IMR-90 (cell line): Measurements from ENCODE around the gene LMAN2. TPM values are rescaled to one million over a fixed set of nuclear protein-coding genes. Genes with fewer than 3 reads are reported as not detected.

Source experiments
- ATAC-seq: fragments of 200-7000 bp; cut with Tn5 transposase; 2 replicates; pipeline ENCODE4 v1.9.1; 2020; ENCODE audit warnings: low read depth, mild to moderate bottlenecking, moderate library complexity
- BruUV-seq: library from RNA; stranded (reverse); fragments of 400-500 nt; replicated peaks from 2 replicates; lab custom pipeline; 2021; lab: Mats Ljungman, UMichigan
- CTCF ChIA-PET: fragments of 300-600 bp; formaldehyde crosslinking; extraction: SDS; loops from one replicate; lab custom pipeline; 2021; ENCODE audit warnings: antibody characterized with exemption; lab: Yijun Ruan, JAX
- POLR2A ChIA-PET: fragments of 300-600 bp; sonication (Branson Sonifier 250); formaldehyde crosslinking; loops from one replicate; lab custom pipeline; 2022; ENCODE audit warnings: antibody characterized with exemption; ENCODE audit not compliant: unreplicated experiment; lab: Charles Lee
- DNase-seq: peaks from one replicate; pipeline ENCODE4 v3.0.0; 2013
- H2AFZ ChIP-seq: replicated peaks from 2 replicates; pipeline ENCODE3; 2013; ENCODE audit warnings: low read length, mild to moderate bottlenecking; ENCODE audit not compliant: poor library complexity
- H2AK5ac ChIP-seq: 2 replicates; pipeline ENCODE4 v1.6.1; 2013; ENCODE audit warnings: low read depth, low read length, inconsistent platforms
- H2AK9ac ChIP-seq: replicated peaks from 2 replicates; pipeline ENCODE3; 2013; ENCODE audit warnings: mild to moderate bottlenecking, low read depth, low read length, moderate library complexity; ENCODE audit not compliant: poor library complexity
- H2BK120ac ChIP-seq: 2 replicates; pipeline ENCODE4 v1.6.1; 2013; ENCODE audit warnings: low read depth, low read length, inconsistent platforms
- H2BK15ac ChIP-seq: 3 replicates; pipeline ENCODE4 v1.6.1; 2013; ENCODE audit warnings: low read depth, low read length, inconsistent platforms
- H2BK20ac ChIP-seq: 2 replicates; pipeline ENCODE4 v1.6.1; 2013; ENCODE audit warnings: low read depth, mild to moderate bottlenecking, inconsistent platforms, low read length, moderate library complexity
- H2BK5ac ChIP-seq: 2 replicates; pipeline ENCODE4 v1.6.1; 2013; ENCODE audit warnings: mild to moderate bottlenecking, low read depth, low read length, inconsistent platforms; ENCODE audit not compliant: poor library complexity, severe bottlenecking
- H3K14ac ChIP-seq: replicated peaks from 2 replicates; pipeline ENCODE4 v1.6.1; 2013; ENCODE audit warnings: low read depth, low read length, inconsistent platforms
- H3K18ac ChIP-seq: 2 replicates; pipeline ENCODE4 v1.6.1; 2013; ENCODE audit warnings: low read depth, low read length, control low read depth
- H3K23ac ChIP-seq: 2 replicates; pipeline ENCODE4 v1.6.1; 2013; ENCODE audit warnings: low read depth, low read length, inconsistent platforms
- H3K27ac ChIP-seq: 2 replicates; pipeline ENCODE4 v1.5.1; 2013; ENCODE audit warnings: mild to moderate bottlenecking, control low read depth, low read length; ENCODE audit not compliant: insufficient read depth
- H3K27me3 ChIP-seq: 2 replicates; pipeline ENCODE4 v1.6.1; 2013; ENCODE audit warnings: low read length; ENCODE audit not compliant: control insufficient read depth, insufficient read depth
- H3K36me3 ChIP-seq: 2 replicates; pipeline ENCODE4 v1.6.1; 2013; ENCODE audit warnings: low read length, mixed read lengths; ENCODE audit not compliant: control insufficient read depth, insufficient read depth
- H3K4ac ChIP-seq: 2 replicates; pipeline ENCODE4 v1.6.1; 2013; ENCODE audit warnings: low read depth, low read length, inconsistent platforms
- H3K4me1 ChIP-seq: 2 replicates; pipeline ENCODE4 v1.6.1; 2013; ENCODE audit warnings: low read length, mixed read lengths; ENCODE audit not compliant: control insufficient read depth, insufficient read depth
- H3K4me2 ChIP-seq: 2 replicates; pipeline ENCODE4 v1.6.1; 2013; ENCODE audit warnings: low read depth, mild to moderate bottlenecking, control low read depth, low read length, moderate library complexity
- H3K4me3 ChIP-seq: 2 replicates; pipeline ENCODE4 v1.5.1; 2013; ENCODE audit warnings: low read depth, mild to moderate bottlenecking, control low read depth, low read length, moderate library complexity; ENCODE audit not compliant: insufficient read depth
- H3K56ac ChIP-seq: 2 replicates; pipeline ENCODE4 v1.6.1; 2013; ENCODE audit warnings: low read length, inconsistent platforms; ENCODE audit not compliant: insufficient read depth; ENCODE audit errors: extremely low read depth
- H3K79me1 ChIP-seq, 2 experiments: 2 replicates each; pipeline ENCODE4 v1.6.1; 2013; ENCODE audit warnings: low read length in 2 of 2, inconsistent platforms in 1 of 2, low read depth in 1 of 2
- H3K9ac ChIP-seq: 2 replicates; pipeline ENCODE4 v1.6.1; 2013; ENCODE audit warnings: low read depth, low read length, control low read depth
- H3K9me1 ChIP-seq: 2 replicates; pipeline ENCODE4 v1.6.1; 2013; ENCODE audit warnings: low read length, inconsistent platforms; ENCODE audit not compliant: insufficient read depth
- H3K9me3 ChIP-seq: 2 replicates; pipeline ENCODE4 v1.6.1; 2013; ENCODE audit warnings: low read length; ENCODE audit not compliant: control insufficient read depth, insufficient read depth
- H4K20me1 ChIP-seq: 2 replicates; pipeline ENCODE4 v1.6.1; 2013; ENCODE audit warnings: low read length, inconsistent platforms; ENCODE audit not compliant: insufficient read depth
- H4K5ac ChIP-seq: 2 replicates; pipeline ENCODE4 v1.6.1; 2013; ENCODE audit warnings: mild to moderate bottlenecking, low read depth, low read length, control low read depth
- H4K8ac ChIP-seq, 2 experiments: 2 replicates each; pipeline ENCODE4 v1.6.1; 2013; ENCODE audit warnings: low read depth in 2 of 2, low read length in 2 of 2, control low read depth in 1 of 2, inconsistent platforms in 1 of 2
- H4K91ac ChIP-seq: 2 replicates; pipeline ENCODE4 v1.6.1; 2013; ENCODE audit warnings: low read depth, low read length, inconsistent platforms; ENCODE audit not compliant: insufficient read depth
- BHLHE40 ChIP-seq: fragments of 150-350 bp; IDR thresholded peaks from 2 replicates; pipeline ENCODE4 v1.6.1; 2016; ENCODE audit warnings: mild to moderate bottlenecking, low read depth, low read length
- CHD1 ChIP-seq: IDR thresholded peaks from 2 replicates; pipeline ENCODE4 v1.6.1; 2012; ENCODE audit warnings: low read depth, low read length, improper control_type of control experiment
- MAZ ChIP-seq: IDR thresholded peaks from 2 replicates; pipeline ENCODE4 v1.6.1; 2012; ENCODE audit warnings: low read depth, mild to moderate bottlenecking, low read length, improper control_type of control experiment, moderate library complexity, borderline replicate concordance
- NFE2L2 ChIP-seq: fragments of 150-350 bp; IDR thresholded peaks from 2 replicates; pipeline ENCODE4 v1.6.1; 2016; ENCODE audit warnings: low read depth, mild to moderate bottlenecking, low read length
- POLR2A ChIP-seq: IDR thresholded peaks from 2 replicates; pipeline ENCODE4 v1.6.1; 2012; ENCODE audit warnings: mild to moderate bottlenecking, low read depth, low read length
- RAD21 ChIP-seq: IDR thresholded peaks from 2 replicates; pipeline ENCODE4 v1.6.1; 2012; ENCODE audit warnings: low read length, improper control_type of control experiment
- RCOR1 ChIP-seq: IDR thresholded peaks from 2 replicates; pipeline ENCODE4 v1.6.1; 2012; ENCODE audit warnings: mild to moderate bottlenecking, low read length, improper control_type of control experiment; ENCODE audit not compliant: insufficient replicate concordance
- RFX5 ChIP-seq: IDR thresholded peaks from 2 replicates; pipeline ENCODE4 v1.8.0; 2012; ENCODE audit warnings: low read depth, mild to moderate bottlenecking, low read length, moderate library complexity
- USF2 ChIP-seq: fragments of 150-350 bp; IDR thresholded peaks from 2 replicates; pipeline ENCODE4 v1.6.1; 2017; ENCODE audit warnings: mild to moderate bottlenecking, antibody characterized with exemption, low read length, low read depth
- WGBS, 2 experiments: methylation state at CpG; one replicate each; pipeline versions ENCODE4 v1.1.5 to v1.1.7; 2013; ENCODE audit warnings: missing lambda C conversion rate in 2 of 2; ENCODE audit not compliant: insufficient read length in 1 of 2; ENCODE audit errors: extremely low coverage in 2 of 2; 5-methylcytosine and 5-hydroxymethylcytosine counted together
- dilution Hi-C: fragments of 300-500 bp; cut with HindIII; formaldehyde crosslinking; loops from one replicate; pipeline ENCODE4 v1.14.3; 2018; ENCODE audit warnings: low sequenced_read_pairs; ENCODE audit not compliant: unreplicated experiment
- in situ Hi-C: fragments of 300-500 bp; cut with MboI; formaldehyde crosslinking; loops from 3 replicates; pipeline ENCODE4 v1.14.3; 2019; ENCODE audit warnings: low sequenced_read_pairs, inconsistent platforms, mixed read lengths
- intact Hi-C: fragments of 100-400 bp; cut with micrococcal nuclease; formaldehyde crosslinking; loops from 2 replicates; pipeline ENCODE4 v1.10.0; 2022
- polyA plus RNA-seq, 3 experiments: library from polyadenylated mRNA; depleted of rRNA; stranded (reverse); fragments of >200 nt; gene quantifications; 2 replicates each; pipeline ENCODE4 v1.2.3, GENCODE V29; 2012; ENCODE audit warnings: low replicate concordance in 1 of 3
- total RNA-seq: library from RNA; depleted of rRNA; stranded (reverse); fragments of >200 nt; gene quantifications from 2 replicates; pipeline ENCODE4 v1.2.3, GENCODE V29; 2012

Gene LMAN2
- total and polyA plus RNA-seq, 2 of the 4 experiments (the other 2 are of a cell fraction) = 253 to 303 TPM

- Histone ChIP-seq H4K91ac (no peak overlapping the region), H3K9ac (no peak overlapping the region), H2BK15ac (no peak overlapping the region), H3K56ac (no peak overlapping the region), H2BK120ac (no peak overlapping the region), H3K18ac (no peak overlapping the region), H3K4me1 (peaks cover 24% of the 10 kb centered on the region), H3K36me3 (peaks cover 7% of the 10 kb centered on the region; the same call in 1 of the 2 replicates), H2AK5ac (no peak overlapping the region), H2BK20ac (no peak overlapping the region), H4K8ac (no peak overlapping the region), H3K4me3 (no peak overlapping the region), H3K9me1 (peaks cover 14% of the 10 kb centered on the region; the same call in 1 of the 2 replicates), H4K20me1 (peaks cover 18% of the 10 kb centered on the region), H3K4ac (no peak overlapping the region), H3K4me2 (no peak overlapping the region), H4K5ac (no peak overlapping the region), H3K27ac (no peak overlapping the region), H3K9me3 (no peaks in the 10 kb centered on the region), H3K79me1 (peaks cover 51 to 58% of the 10 kb centered on the region in 2 experiments), H2AK9ac (no peak overlapping the region), H2AFZ (no peak overlapping the region), H2BK5ac (no peak overlapping the region), H3K23ac (no peak overlapping the region), H3K14ac (no peak overlapping the region), H3K27me3 (no peaks in the 10 kb centered on the region)
- TF ChIP-seq POLR2A = no peak
- TF ChIP-seq CHD1 = no peak
- TF ChIP-seq USF2 = no peak
- no peak for TF ChIP-seq RAD21
- no peak for TF ChIP-seq BHLHE40
- no peak for TF ChIP-seq MAZ
- TF ChIP-seq NFE2L2 = no peak
- no peak for TF ChIP-seq RCOR1
- TF ChIP-seq RFX5 = no peak
- dilution Hi-C loops = no loop called here
- DNase-seq (no peak), ATAC-seq (no peak)
- intact Hi-C loops = no loop called here
- in situ Hi-C loops = no loop called here
- ChIA-PET POLR2A (no interaction called here), CTCF (no interaction called here)
- BruUV-seq = no TSS peak
- WGBS, 2 experiments = 67% methylated on average over 1 of the region's 4 CpGs; no CpG with 5 or more reads in 1 of the 2 experiments
Observed at GRCh38 chr5:177347699-177348098, 3.8 kb downstream of the LMAN2 start.
